Testis (tissue), 2 donors: Measurements from ENCODE around the gene PKHD1.

Experiments used
- CTCF ChIP-seq, 3 experiments: fragments of 450-650 bp in 2 of 3; fragments of 200-600 bp in 1 of 3; sonication (generic) in 1 of 3; IDR thresholded peaks; one replicate each; pipeline ENCODE4 v1.5.1; 2016 to 2019; ENCODE audit warnings: antibody characterized with exemption in 3 of 3, mild to moderate bottlenecking in 2 of 3, moderate library complexity in 1 of 3
- POLR2A ChIP-seq: fragments of 450-650 bp; IDR thresholded peaks from one replicate; pipeline ENCODE4 v1.6.1; 2017; ENCODE audit warnings: antibody characterized with exemption, mild to moderate bottlenecking, moderate library complexity

DNA sequence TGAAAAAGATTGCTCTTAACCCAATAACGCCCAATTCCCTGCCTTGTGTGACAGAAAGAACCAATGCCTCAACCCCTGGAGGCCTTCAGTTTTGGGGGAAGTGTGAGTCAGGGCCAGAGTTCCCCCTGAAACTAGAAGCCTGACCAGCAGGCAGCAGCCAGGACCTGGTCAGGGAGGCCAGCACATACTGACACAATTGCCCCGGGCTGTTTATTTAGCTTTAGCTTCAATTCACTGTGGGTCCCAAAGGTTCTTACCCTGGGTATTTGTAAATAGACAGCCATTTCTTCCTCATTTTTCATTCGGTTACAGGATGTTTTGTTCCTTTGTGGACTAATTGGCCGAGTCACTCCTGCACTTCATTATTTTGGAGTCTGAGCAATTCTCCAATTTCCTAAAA lies 195.6 kb downstream of the PKHD1 start:
- no peak for TF ChIP-seq CTCF (IDR thresholded peaks at IDR 0.05)
- TF ChIP-seq POLR2A: no peak
